Suppressor macrophage (primary cell): Measurements from ENCODE around the gene STH.

ENCODE experiments used
- DNase-seq, 4 experiments: peaks; one replicate each; pipeline ENCODE4 v3.0.0-alpha.2; 2020 to 2022

Gene STH

GRCh38 chr17:46027976-46028325, 28.9 kb downstream of the STH start:
- peak; percentile 17 to 47 (median 38) for DNase-seq

DNA sequence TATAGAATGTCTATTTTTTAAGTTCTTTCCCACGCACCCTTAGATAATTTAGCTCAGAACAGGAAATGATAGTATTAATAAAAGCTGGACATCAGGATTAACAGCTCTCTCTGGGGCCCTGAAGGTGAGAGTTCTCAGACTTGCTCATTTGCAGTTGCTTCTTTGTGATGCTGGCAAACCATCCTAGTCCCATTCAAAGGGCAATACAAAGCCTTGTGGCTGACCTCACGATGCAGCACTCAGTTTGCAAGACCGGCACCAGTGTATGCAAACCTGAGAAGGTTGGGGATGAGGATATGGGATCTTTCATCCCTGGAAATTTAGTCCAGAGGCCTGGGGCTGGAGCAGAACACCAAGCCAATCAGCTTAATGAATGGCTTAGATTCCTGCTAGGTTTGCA, 29.3 kb downstream of the STH start:
- no peak for DNase-seq

DNA sequence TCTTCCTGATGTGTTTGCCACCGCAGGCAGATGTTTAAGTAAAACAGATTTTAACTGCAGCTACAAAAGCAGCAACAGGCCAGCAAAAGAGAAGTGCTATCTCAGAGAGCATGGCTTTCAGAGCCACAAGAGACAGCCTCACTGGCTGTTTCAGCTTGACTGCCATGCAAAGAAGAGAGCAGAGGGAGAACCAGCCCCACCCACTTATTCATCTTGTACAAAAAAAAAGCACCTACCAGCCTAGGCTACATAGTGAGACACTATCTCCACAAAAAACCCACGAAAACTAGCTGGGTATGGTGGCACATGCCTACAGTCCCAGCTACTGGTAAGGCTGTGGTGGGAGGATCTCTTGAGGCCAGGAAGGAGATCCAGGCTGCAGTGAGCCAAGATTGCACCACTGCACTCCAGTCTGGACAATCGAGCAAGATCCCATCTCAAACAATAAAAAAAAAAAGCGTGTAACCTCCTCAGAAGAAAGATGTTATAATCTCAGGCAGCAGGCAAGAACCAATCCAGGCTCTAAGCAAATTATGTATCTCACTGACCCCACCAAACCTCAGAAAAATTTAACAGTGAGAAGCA, 30.0 kb downstream of the STH start:
- DNase-seq = peak in 3 of 4 experiments; percentile 17 to 35 (median 34)

- no peak for DNase-seq
Measured at GRCh38 chr17:46029627-46030026, 30.6 kb downstream of the STH start.

DNA sequence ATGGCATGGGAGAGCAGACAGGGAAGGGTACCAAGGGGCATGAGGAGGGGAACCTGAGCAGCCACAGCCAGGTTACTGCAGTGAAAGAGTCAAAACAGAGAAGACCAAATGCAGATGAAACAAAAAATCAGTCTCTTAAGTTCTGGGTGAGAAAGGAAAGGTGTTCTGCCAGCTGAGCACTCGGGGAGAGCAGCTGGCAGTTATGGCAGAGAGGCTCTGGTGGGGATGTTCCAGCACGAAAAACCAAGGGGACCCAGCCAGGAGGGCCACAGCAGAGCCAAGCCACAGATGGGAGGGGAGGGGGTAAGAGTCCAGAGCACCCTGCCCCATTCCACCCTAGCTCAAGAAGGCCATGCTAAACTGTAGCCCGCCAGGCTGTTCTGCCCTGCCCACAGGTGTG, 31.7 kb downstream of the STH start:
- no peak for DNase-seq

DNA sequence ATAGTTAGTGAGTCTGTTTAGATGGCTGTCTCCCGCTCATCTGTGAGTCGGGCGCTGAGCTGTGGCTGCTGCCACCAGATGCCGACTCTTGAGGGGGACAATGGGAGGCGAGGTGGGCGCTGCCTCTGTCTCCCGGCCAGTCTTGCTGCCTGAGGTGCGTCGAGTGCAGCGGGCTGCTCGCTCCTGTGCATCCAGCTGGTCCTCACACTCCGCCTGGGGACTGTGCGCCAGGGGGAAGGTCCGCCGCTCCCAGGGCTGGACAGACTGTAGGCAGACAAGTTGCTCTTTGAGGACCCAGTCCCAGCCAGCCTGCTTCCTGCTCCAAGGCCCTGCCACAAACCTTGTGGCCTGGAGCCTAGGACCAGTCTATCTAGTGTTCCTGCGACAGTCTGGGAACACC, 32.4 kb downstream of the STH start:
- no peak for DNase-seq

DNA sequence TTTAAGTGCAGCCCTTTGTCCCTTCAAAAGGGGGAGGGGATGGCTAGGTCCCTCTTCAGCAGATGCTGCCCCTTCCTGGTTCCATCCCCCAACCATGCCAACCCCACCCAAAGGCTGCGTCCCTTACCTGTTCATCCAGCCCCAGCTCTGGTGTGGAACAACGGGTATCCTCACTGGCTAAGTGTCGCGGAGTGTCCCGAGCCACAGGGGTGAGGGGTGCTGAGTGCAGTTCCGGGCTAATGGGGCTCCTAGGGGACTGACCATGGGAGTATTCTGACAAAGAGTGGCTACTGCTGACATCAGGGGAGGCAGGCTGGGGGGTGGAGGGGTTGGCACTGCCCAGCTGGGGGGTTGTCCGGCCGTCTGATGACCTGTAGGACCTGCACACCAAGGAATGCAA, 32.9 kb downstream of the STH start:
- no peak for DNase-seq

- DNase-seq = no peak
Measured at GRCh38 chr17:46032909-46033308, 33.9 kb downstream of the STH start.

- no peak for DNase-seq
Measured at GRCh38 chr17:46033392-46033791, 34.3 kb downstream of the STH start.

DNA sequence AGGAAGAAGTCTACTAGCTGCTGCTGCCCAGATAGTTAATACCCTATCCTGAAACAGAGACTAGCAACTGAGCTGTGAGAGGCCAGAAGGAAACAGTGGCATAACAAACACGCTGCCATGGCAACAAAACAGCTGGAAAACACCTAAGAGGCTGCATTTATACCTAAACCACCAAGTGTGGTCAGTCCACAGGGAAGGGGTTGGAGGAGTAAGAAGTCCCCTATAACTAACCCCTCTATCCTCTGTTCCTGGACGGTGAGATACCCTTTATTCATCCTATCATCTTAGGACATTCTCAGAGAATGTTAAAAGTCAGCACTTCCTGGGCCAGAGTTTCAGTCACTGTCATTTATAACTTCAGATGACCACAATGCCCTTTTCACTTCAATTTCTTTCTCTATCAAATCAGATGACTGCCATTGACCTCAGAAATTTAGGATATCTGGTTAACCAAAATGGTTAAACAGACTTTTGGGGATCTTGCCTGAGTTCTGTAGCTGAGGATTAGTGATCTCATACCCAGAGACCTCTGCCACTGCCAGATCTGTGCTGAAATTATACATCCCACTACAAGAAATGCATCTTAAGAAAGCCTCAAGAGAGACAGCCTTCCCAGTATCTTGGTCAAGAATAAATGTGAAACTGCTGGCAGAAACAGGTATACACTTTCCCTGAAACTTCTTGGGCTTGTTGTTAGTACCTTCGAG, 36.2 kb downstream of the STH start:
- no peak for DNase-seq

DNA sequence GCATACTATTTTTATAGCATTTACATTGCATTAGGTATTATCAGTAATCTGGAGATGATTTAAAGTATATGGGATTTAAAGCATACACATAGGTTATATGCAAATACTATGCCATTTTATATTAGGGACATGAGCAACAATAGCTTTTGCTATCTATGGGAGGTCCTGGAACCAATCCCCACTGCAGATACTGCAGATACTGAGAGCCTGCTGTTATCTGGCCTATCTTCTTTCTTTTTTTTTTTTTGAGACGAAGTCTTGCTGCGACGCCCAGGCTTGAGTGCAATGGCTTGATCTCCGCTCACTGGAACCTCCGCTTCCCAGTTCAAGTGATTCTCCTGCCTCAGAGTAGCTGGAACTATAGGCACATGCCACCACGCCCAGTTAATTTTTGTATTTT, 37.4 kb downstream of the STH start:
- DNase-seq = no peak

DNA sequence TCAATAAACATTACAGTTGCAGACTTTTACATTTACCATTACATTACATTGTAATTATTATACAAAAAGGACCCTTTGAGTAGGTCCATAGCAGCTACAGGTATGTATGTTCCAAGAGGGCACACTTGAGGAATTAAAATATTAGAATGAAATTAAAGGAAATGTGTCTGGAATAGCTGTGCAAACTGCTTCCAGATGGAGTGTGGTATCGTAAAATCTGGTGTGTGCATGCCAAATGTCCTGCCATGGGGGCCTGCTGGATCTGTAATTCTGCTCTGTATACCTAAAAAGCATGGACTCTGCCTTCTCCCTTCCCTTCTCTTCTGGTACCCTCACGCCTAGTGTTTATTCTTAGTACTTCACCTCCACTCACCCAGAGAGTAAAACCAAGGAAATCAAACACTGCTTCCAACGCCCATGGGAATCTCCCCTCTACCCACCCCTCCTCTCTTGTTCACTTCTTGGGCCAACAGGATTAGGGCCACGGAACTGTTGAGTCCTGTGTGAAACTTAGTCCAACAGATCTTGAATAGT, 38.7 kb downstream of the STH start:
- no peak for DNase-seq

GRCh38 chr17:46038414-46038813, 39.4 kb downstream of the STH start:
- DNase-seq = no peak

DNA sequence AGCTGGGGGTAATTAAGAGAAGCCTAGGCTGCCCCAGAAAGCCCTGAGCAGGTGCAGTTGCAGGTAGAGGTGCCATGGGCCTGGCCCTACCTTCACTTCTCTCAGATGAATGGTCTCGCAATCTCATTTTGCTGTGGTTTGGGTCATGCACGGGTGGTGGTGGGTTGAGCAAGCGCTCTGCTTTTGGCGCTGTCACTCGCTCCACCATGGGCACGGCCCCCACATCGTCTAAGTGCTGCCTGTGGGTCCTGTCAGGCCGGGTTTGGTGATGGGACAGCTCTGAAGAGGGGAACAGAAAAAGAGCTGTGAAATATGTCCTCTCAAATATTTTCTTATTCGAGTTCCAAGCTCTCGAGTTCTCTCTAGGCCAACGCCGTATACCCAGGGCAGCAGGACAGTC, 39.9 kb downstream of the STH start:
- no peak for DNase-seq

DNA sequence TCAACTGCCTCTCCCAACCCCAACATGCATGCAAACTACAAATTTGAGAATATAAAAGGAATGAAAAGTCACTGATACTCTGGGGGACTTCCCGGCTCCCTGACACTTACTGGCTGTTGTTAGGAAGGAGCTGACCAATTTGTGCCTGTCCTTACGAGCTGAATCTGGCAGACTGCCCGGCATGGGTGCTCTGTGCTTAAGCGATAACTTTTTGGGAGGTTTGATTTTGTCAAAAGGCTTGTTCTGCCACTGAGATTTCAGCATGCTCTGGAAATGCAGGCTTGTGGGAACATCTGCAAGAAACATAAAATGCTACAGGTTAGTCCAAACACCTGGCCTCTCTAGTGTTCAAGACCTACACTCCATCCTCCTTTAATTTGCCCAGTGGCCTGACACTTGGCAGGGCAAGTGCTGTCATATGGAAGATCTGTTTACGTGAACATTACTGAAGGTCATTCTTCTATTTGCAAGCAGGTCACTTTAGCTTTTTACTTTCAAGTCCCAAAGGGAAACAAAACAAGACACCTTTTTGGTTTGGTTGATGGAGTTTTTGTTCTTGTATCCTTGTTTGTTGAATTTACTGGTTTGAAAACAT, 40.6 kb downstream of the STH start:
- no peak for DNase-seq

GRCh38 chr17:46042246-46042645, 43.2 kb downstream of the STH start:
- DNase-seq = no peak

DNA sequence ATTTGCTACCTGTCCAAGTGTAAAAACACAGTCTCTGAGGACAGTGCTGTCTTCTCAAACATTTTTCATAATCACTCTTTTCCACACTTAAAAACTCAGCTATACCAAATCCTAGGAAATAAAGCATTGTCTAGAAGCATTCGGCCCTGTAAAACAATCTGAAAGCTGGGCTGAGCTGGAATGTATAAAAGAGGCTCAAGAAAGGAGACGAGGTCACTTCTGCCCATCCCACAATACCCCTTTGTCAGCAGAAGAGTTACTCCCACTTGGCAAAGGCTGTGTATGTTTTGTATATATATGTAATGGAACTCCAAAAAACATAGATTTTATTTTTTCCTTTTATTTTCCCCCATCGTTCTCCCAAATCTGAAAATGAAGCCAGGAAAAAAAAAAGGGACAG, 43.9 kb downstream of the STH start:
- no peak for DNase-seq

DNA sequence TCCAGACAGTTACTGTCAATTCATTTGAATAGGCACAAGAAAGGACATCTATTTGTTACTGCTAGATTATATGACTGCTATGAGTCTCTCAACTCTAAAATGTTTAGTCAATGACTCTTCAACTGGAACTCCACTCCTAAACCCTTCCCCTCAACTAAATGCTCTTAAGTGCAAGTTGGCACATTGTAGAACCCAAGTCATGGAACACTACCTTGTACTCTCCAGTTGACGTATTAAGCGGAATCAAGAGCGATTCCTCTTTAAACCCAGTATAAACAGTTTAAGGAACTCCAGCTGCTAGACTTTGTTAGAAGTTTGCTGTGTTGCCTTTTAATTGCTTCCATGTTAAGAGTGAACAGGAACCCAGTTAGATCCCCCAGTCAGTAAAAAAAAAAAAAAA, 44.6 kb downstream of the STH start:
- DNase-seq = no peak

DNA sequence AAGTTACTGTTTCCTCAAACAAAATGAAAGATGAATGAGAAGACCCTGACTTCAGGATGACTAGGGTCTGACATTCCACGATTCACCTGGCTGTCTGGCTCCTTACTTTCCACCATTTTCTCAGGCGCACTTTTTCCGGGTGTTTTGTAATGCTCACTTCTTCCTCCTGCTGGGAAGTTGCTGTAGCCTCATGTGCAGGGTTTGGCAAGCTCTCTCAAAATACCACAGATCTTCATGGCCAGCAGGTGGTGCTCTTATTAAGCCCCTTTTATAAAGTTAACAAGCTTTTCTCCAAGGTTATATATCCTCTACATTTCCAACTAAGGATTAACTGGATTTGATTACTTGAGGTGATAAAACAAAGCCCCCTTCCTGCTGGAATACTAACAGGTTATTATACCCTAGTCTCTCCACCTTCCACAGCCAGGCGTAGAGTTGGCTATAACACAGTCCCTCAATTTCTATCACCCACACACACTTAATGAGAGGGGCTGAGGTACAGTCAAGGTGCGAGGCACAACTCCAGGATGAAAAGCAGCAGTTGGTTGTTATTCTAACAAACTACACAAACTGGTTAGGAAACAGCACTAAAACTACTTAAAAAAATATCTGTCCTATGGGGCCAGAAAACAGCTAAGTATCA, 45.4 kb downstream of the STH start:
- peak; percentile 72 to 87 (median 78) for DNase-seq

- no peak for DNase-seq
Measured at GRCh38 chr17:46044989-46045388, 45.9 kb downstream of the STH start.

DNA sequence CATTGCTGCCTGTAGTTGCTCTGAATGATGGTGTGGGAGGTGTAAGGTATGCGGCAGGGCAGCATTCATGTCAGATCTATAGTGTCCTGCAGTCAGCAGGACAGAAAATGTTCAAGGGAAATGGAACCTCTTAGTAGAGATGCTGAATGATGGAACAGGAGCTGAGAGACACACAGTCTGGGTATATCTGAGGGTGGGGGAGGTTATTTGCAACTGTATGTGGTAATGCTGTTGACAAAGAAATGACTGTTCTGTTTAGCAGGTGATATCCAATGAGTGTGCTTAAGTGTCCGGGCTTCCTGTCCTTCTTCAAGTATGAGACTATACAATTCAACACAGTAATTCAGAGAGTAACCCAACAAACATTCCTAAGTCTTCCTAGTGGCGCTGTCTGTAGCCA, 46.6 kb downstream of the STH start:
- no peak for DNase-seq

GRCh38 chr17:46046957-46047356, 47.9 kb downstream of the STH start:
- no peak for DNase-seq

GRCh38 chr17:46047398-46047797, 48.3 kb downstream of the STH start:
- DNase-seq = no peak

DNA sequence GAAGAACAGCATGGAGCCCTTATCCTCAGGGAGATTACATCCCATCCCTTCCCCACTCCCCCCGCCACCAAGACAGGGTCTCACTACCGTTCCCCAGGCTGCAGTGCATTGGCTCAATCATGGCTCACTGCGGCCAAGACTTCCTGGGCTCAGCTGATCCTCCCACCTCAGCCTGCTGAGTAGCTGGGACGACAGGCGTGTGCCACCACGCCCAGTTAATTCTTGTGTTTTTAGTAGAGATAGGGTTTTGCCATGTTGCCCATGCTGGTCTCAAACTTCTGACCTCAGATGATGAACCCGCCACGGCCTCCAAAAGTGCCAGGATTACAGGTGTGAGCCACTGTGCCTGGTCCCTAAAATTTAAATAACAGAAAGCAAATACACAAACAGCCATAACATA, 48.8 kb downstream of the STH start:
- DNase-seq = no peak
